Psoas muscle (tissue), 8 donors: Measurements from ENCODE around the gene ACP1. TPM values are rescaled to one million over a fixed set of nuclear protein-coding genes. Genes with fewer than 3 reads are reported as not detected.

Experiments used
- ATAC-seq, 4 donors: fragments of 200-7000 bp; cut with Tn5 transposase; one replicate each; pipeline ENCODE4 v1.9.1; 2020; ENCODE audit warnings: moderate library complexity in 3 of 4, mild to moderate bottlenecking in 2 of 4
- DNase-seq, 2 donors: peaks; one replicate each; pipeline ENCODE4 v3.0.0-alpha.2; 2020
- H3K27ac ChIP-seq: fragments of 200-600 bp; one replicate; pipeline ENCODE4 v1.8.0; 2022
- H3K27me3 ChIP-seq, 3 donors: fragments of 200-600 bp in 1 of 3; one replicate each; pipeline versions ENCODE4 v1.6.1 to v1.8.0; 2013 to 2022; ENCODE audit warnings: low read length in 2 of 3, mild to moderate bottlenecking in 2 of 3, moderate library complexity in 1 of 3; ENCODE audit not compliant: insufficient read depth in 3 of 3
- H3K36me3 ChIP-seq, 2 donors: fragments of 200-600 bp in 1 of 2; one replicate each; pipeline versions ENCODE4 v1.6.1 to v1.8.0; 2013 to 2022; ENCODE audit warnings: low read depth in 1 of 2, mild to moderate bottlenecking in 1 of 2, moderate library complexity in 1 of 2; ENCODE audit not compliant: insufficient read depth in 1 of 2
- H3K4me1 ChIP-seq: fragments of 200-600 bp; one replicate; pipeline ENCODE4 v1.8.0; 2022
- H3K4me3 ChIP-seq: fragments of 200-600 bp; one replicate; pipeline ENCODE4 v1.8.0; 2022; ENCODE audit warnings: mild to moderate bottlenecking
- H3K9me3 ChIP-seq: fragments of 200-600 bp; one replicate; pipeline ENCODE4 v1.8.0; 2022
- CTCF ChIP-seq: fragments of 200-600 bp; IDR thresholded peaks from one replicate; pipeline ENCODE4 v1.8.0; 2022; ENCODE audit warnings: antibody characterized with exemption
- WGBS, 3 donors: extraction: QIAGEN DNeasy Blood & Tissue Kit; methylation state at CpG; one replicate each; pipeline versions ENCODE4 v1.1.6 to v1.1.7; 2013; 5-methylcytosine and 5-hydroxymethylcytosine counted together
- intact Hi-C, 2 donors: fragments of 100-400 bp; cut with DNase I; formaldehyde crosslinking; loops; one replicate each; pipeline versions ENCODE4 v1.11.0 to v1.14.2; 2022
- polyA plus RNA-seq, 3 donors: library from polyadenylated mRNA; stranded (reverse); fragments of 200-250 nt; gene quantifications; one replicate each; pipeline ENCODE4 v1.2.3, GENCODE V29; 2013
- total RNA-seq, 4 donors: library from RNA; stranded (reverse); fragmentation: NEBNext Ultra II Directional in 2 of 4; extraction: Animal tissue kit (Norgen Biotek cat#: 25700) in 2 of 4; gene quantifications; one replicate each; pipeline versions ENCODE4 v1.2.1 to v1.2.4, GENCODE V29; 2021 to 2023
- donor health status: healthy with polysubstance abuse.
- donor health status: DM: no; HTN: no; CAD: no; lungs with moderate emphysema.
- donor health status: Bipolar disorder and iron deficiency.
- donor health status: healthy.
- donor health status: DM: yes; HTN: yes; CAD: no.
- donor health status: DM: no; HTN: no; CAD: no.
- donor health status: DM: no; HTN: no; CAD: no.
- donor health status: DM: yes; HTN: yes; CAD: no.

Gene ACP1
- total and polyA plus RNA-seq, 7 donors, result 55.8 to 104 (median 73.6) TPM

DNA sequence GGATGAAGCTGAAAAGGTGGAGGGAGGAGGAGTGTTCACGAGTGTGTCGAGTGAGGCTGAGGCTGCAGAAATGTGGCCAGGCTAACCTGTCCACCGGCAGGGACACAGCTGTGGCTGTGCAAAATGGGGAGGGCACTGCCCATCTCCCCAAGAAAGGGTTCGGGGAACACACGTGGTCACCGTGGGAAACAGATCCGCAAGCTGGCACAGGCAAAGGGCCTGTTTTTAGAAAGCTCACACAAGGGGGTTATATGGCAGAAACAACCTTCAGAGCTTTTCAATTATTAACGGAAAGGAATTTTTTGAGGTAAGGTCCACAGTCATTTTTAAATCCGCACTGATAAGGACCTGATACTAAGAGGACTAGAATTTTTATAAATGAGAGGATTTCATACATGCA, 36.6 kb upstream of the ACP1 start:
- no peaks in the 10 kb centered on the region for H3K27me3 ChIP-seq
- DNase-seq, result no peak
- no peak overlapping the region for H3K27ac ChIP-seq
- TF ChIP-seq CTCF, result no peak
- H3K4me3 ChIP-seq, result no peak overlapping the region
- peaks cover 8 to 89% of the 10 kb centered on the region in 2 donors for H3K36me3 ChIP-seq
- WGBS, 3 donors, result 83 to 90% (median 84%) methylated on average over 9 of the region's 9 CpGs
- no peak for ATAC-seq
- intact Hi-C loops, result no loop called here
- H3K4me1 ChIP-seq, result no peaks in the 10 kb centered on the region
- H3K9me3 ChIP-seq, result no peaks in the 10 kb centered on the region

- no peak for ATAC-seq
- intact Hi-C loops, result no loop called here
- no peak for TF ChIP-seq CTCF
- H3K27ac ChIP-seq, result no peak overlapping the region
- 92 to 95% (median 95%) methylated on average over 8 of the region's 8 CpGs for WGBS, 3 donors
- no peak for DNase-seq
- H3K27me3 ChIP-seq, result no peaks in the 10 kb centered on the region
- no peak overlapping the region for H3K4me3 ChIP-seq
- peaks cover 7 to 87% of the 10 kb centered on the region in 2 donors for H3K36me3 ChIP-seq
- no peaks in the 10 kb centered on the region for H3K4me1 ChIP-seq
- H3K9me3 ChIP-seq, result no peaks in the 10 kb centered on the region
Measured at GRCh38 chr2:228518-229278, 36.0 kb upstream of the ACP1 start.

DNA sequence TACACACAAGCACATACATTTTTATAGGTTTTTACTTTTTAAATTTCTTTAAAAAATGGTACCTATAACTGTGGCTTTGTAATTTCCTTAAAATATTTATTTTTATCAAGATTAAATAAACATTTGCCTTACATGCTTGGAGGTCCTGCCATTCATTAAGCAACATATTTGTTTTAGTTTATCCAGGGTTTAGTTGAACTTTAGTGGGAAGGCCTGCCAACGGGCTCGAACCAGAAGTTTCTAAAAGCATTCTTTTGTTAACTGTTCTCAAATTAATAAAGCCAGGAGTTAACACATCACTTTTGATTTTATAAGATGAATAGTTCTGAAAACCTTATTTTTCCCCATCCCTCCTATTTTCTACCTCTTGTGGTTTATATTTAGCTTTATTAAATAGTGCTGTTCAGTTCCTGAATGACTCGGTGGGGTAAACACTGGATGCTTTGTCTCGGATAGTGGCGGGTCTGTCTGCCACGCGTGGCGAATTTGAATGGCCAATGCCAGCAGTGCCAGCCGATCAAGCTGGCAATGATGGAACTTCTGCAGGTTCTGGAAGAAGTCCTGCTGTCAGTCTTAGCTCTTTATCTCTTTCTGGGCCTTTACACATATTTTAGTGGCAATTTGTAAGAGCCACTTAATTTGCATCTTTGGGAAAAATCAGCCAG, 33.1 kb upstream of the ACP1 start:
- Histone ChIP-seq H3K27ac (no peak overlapping the region), H3K36me3 (peaks cover 5 to 64% of the 10 kb centered on the region in 2 donors), H3K27me3 (no peaks in the 10 kb centered on the region), H3K4me1 (no peaks in the 10 kb centered on the region), H3K4me3 (no peak overlapping the region), H3K9me3 (no peaks in the 10 kb centered on the region)
- 50 to 60% (median 55%) methylated on average over 9 of the region's 9 CpGs for WGBS, 3 donors
- no peak for TF ChIP-seq CTCF
- intact Hi-C loops, result no loop called here
- no peak for ATAC-seq
- no peak for DNase-seq

- intact Hi-C loops, result no loop called here
- H3K27ac ChIP-seq, result no peak overlapping the region
- no peaks in the 10 kb centered on the region for H3K9me3 ChIP-seq
- H3K36me3 ChIP-seq, result peaks cover 2 to 54% of the 10 kb centered on the region in 2 donors
- no peaks in the 10 kb centered on the region for H3K4me1 ChIP-seq
- WGBS, 3 donors, result 76 to 86% (median 79%) methylated on average over 7 of the region's 7 CpGs
- no peak for TF ChIP-seq CTCF
- H3K4me3 ChIP-seq, result no peak overlapping the region
- DNase-seq, result no peak
- no peak for ATAC-seq
- no peaks in the 10 kb centered on the region for H3K27me3 ChIP-seq
Measured at GRCh38 chr2:233030-233429, 31.7 kb upstream of the ACP1 start.
